H54 (cell line): ENCODE results near the gene OTC.

Experiments
- DNase-seq: peaks from one replicate; pipeline ENCODE4 v3.0.0; 2011; ENCODE audit warnings: low spot score, mixed read lengths; ENCODE audit not compliant: insufficient read length
- FAIRE-seq: peaks from 3 replicates; lab custom pipeline; 2011; peaks lifted over from hg19 to GRCh38; lab: Jason Lieb, UNC
- POLR2A ChIP-seq: IDR thresholded peaks from 2 replicates; pipeline ENCODE4 v1.6.1; 2011; ENCODE audit warnings: low read depth, mild to moderate bottlenecking, low read length

OTC gene

DNA sequence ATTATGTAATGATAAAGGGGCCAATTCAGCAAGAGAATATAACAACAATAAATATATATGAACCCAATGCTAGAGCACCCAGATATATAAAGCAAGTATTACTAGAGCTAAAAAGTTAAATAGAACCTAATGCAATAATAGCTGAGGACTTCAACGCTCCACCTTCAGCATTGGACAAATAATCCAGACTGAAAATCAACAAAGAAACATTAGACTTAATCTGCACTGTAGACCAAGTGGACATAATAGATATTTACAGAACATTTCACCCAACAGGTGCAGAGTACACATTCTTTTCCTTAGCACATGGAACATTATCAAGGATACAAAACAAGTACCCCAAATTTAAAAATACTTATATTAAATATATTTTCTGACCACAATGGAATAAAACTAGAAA lies 24.3 kb downstream of the OTC start:
- FAIRE-seq (no peak), DNase-seq (no peak)
- no peak for TF ChIP-seq POLR2A

DNA sequence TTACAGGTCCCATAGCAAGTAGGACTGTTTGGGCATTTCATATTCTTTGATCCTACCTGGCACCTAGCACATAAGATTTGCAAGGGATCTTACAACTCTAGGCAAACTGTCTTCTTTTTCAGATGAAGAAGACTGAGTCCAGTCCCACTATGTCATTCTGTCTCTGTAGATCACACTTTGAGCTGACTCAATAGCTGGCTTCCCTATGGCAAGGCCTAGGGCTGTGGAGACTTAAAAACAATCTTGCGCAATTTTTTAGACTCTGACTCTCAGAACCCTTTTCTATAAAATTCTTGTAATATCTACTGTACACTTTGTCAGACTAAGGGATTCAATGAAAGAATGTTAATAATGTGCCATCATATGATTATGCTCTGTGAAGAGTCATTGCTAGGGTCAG lies 26.7 kb downstream of the OTC start:
- FAIRE-seq = no peak
- TF ChIP-seq POLR2A = no peak

DNA sequence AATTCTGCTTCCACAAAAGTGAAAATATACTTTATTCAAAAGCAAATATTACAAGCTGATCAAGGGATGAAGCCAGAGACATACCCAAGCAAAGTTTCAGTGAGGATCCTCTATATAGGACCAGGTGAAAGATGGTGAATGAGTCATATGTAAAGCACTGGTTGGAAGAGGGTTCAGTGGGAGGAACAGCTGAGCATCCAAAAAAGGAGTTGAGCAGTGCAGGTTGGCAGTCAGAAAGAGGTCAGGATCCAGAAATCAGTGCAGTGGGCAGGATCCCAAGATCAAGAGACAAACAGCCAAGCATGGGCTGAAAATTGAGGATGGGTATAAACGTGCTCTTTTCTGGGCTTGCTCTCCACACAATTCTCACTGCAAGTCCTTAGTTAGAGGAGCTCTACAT lies 30.3 kb downstream of the OTC start:
- no peak for FAIRE-seq

More for the DNA sequence above, 26.7 kb downstream of the OTC start:
- no peak for DNase-seq

DNA sequence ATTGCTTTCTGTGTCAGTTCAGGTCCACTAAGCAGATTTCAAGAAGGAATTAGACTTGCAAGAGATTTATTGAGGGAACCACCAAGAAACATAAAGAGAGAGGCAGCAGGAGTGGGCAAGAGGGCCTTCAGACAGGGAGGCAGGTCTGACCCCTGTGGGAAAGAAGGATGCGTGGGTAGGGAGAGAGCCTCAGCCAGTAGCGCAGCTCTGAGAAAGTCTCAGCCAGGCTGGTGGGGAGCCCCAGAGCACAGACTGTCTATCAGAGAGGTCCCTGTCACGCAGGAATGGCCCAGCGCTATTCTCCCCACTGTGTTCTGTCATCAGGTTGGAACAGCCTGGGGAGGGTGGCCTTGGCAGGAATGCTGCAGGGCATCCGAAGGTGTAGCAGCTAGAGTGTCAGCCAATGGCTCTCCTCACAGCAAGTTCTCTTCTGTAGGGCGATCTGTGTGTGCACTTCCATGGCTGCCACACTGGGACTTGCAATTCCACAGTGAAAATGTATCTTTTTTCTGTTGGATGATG lies 48.0 kb downstream of the OTC start:
- FAIRE-seq = no peak
- no peak for TF ChIP-seq POLR2A
- no peak for DNase-seq

More for the DNA sequence above, 30.3 kb downstream of the OTC start:
- no peak for DNase-seq
- no peak for TF ChIP-seq POLR2A

DNA sequence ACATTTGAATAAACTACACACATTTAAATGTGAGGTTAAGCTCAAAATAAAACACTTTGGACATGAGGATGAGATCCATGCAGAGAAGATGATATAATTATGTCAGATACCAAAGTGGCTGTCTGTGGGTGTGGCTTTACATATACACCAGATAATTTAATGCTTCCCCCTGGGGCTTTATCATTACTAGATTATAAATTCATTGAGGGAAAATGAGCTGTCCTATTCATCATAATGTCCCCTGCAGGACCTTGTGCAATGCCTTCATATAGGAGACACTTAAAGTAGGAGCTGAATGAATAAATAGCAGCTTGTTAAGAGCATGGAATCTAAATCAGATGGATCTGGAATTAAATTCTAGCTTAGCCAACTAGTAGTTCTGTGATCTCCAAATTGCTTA lies 49.7 kb downstream of the OTC start:
- DNase-seq = no peak
- no peak for TF ChIP-seq POLR2A
- FAIRE-seq = no peak

DNA sequence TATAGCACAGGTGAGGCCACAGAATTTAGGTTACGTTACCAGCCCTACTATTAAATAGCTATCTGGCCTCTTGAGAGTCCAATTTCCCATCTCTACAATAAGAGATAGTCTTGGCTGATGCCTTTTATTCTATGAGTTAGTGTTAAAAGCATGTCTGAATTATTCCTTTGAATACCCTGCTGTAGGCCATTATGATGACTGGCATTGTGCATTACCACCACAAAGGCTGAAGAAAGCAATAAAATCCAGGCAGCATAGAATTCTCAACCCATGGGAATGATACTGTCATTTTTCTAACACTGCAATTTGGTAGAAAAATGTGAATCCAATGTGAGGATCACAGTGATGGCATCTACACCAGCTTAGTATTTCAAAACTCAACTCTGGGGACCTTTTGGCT lies 51.4 kb downstream of the OTC start:
- no peak for FAIRE-seq

DNA sequence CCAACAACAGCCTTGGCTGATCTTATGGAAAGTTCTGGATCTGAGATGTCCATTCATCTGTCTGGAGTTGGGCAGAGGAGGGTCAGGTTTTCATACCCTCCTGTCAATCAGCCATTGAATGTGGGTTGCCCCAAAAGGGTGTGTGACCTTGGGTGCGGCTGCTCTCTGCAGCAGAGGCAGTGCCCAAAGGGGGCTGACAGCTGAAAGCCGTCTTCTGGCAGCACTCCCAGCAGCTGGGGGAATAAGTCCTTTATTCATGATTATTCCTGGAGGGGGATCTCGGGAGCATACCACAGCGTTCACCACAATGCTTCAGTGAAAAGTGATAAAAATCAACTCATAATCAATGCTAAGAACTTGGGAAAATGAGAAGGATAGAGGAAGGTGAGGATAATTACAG lies 54.7 kb downstream of the OTC start:
- DNase-seq (no peak), FAIRE-seq (no peak)
- TF ChIP-seq POLR2A = no peak

More for the DNA sequence above, 51.4 kb downstream of the OTC start:
- DNase-seq = no peak
- TF ChIP-seq POLR2A = no peak

DNA sequence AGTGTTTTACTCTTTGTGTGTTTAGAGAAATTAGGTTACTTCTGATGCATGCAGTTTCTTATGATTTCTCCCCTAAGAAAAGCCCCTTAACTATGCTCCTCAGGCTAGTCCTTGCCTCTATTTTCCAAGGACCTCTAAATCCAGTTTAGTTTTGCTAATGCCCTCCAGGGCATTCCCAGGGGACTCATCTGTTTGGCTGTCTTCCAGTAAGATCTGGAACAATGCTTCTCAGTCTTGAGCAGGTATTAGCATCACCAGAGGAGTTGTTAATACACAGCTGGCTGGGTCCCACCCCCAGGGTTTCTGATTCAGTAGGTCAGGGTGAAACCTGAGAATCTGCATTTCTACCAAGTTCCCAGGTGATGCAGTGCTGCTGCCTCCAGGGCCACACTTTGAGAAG lies 56.9 kb downstream of the OTC start:
- FAIRE-seq (no peak), DNase-seq (no peak)
- TF ChIP-seq POLR2A = no peak

DNA sequence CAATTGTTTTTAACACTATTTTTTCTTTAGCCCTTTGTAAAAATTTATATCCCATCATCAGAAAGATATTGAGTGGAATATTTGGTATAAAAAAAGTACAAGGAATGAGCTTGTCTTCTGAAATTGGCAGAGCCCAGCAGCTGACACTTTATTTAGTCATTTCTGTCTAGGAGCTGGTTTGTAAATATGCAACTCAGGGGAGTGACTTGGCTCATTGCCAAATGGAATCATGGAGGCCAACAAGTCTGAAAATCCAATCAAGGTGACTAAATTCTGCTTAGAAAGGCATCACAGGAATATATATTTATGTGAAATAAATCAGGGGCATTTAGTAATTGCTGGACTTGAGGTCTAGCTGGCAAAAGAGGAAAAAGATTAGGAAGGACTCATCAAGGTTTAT lies 74.4 kb downstream of the OTC start:
- TF ChIP-seq POLR2A = no peak

DNA sequence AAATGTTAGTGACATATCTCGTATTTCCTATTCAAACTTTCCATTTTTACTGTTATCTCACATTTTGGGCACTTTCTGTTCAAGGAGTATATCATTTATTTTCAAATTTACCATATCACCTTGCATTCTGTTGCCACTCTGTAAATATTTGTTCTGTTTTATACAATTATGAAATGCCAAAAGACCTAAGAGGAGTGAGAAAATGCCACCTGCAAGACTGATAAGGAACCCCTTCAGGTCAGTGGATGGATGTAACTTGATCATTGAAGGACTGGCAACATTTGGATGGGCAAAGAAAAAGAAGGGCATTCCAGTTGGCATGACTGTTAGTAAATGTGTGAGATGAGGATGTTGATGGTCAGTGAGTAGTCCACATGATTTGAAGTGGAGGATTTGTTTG lies 79.1 kb downstream of the OTC start:
- no peak for TF ChIP-seq POLR2A
- DNase-seq (no peak), FAIRE-seq (no peak)

More for the DNA sequence above, 74.4 kb downstream of the OTC start:
- FAIRE-seq (no peak), DNase-seq (no peak)

DNA sequence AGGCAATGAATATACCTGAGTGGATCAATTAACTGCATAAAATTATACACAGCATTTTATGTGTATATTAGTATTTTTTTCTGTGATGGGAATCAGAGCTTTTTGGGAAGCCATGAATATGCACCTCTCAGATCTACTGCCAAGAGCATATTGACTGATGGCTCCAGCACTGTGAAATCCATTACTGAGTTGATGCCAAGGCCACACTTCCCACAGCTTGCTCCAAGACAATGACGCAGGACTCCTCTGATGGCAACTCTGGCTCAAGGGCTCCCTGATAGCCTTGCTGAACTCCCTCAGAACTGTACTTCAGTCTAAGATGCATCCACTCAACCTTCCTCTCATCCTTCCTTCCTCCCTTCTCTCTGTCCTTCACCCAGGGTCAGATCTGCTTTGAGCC lies 82.7 kb downstream of the OTC start:
- TF ChIP-seq POLR2A = no peak
- FAIRE-seq (no peak), DNase-seq (no peak)

DNA sequence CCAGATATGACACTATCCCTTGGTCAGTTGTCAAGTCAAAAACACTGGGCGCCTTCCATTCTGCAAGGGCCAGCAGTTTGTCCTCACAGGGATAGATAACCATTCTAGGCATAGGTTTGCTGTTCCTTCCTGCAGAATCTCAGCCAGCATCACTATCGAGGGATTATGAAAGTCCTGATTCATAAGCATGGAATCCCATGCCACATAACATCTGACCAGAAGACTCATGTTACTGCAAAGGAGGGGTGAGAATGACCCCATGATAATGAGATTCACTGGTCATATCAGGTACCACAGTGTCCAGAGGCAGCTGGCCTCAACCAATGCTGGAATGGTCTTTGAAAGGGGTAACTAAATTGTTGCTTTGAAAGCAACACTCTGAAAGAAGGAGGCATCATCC lies 84.7 kb downstream of the OTC start:
- no peak for TF ChIP-seq POLR2A
- FAIRE-seq (no peak), DNase-seq (no peak)

DNA sequence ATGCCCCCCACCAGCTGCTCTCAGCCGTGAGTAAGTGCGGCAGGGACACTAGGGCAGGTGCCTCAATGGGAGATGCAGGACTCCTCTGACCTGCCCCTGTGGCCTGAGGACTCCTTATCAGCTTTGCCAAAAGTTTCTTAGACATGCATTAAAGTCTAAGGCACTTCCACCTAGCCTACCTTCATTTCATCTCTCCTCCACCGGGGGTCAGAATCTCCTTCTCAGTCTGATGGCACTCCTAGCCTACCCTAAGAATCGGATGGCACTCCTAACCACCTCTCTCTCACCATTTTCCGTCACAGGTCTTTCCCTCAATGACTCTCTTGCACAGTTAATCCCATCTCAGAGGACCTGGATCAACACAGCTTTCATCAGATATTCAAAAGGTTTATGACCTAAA lies 85.9 kb downstream of the OTC start:
- DNase-seq (no peak), FAIRE-seq (no peak)
- TF ChIP-seq POLR2A = no peak

DNA sequence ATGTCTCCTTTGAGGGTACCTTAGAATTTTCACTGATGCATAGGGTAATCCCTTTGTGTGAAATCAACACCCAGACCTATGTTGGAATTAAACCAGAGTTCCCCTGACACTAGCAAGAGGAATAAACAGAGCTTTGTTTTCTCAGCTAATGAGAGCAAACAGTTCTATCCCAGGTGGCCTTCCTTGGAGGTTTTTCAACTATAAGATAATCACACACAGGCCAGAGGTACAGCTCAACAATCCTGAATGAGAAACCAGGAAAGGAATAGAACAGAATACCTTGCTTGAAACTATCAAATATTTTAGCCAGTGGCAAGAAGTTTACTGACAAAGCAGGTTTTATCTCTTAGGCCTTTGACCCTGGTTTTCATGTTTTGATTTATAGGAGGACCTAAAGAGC lies 100.2 kb downstream of the OTC start:
- DNase-seq (no peak), FAIRE-seq (no peak)
- no peak for TF ChIP-seq POLR2A

DNA sequence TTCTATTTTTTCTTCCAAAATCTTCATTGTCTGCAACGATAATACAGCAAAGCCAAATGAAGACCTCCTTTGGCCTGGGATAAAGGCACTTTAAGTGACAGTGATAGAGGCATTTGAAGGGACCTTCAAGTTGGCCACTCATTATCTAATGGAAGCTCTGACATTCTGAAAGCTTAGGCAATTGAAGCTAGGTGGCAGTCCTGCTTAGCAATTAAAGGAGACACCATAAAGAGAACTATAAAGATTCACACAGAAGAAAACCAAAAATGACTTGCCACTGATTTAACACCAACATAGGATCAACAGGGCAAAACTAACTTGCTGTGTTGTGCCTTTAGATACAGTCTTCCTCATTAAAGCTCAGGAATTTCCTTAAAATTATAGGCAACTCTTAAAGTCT lies 105.7 kb downstream of the OTC start:
- DNase-seq (no peak), FAIRE-seq (no peak)
- TF ChIP-seq POLR2A = no peak

DNA sequence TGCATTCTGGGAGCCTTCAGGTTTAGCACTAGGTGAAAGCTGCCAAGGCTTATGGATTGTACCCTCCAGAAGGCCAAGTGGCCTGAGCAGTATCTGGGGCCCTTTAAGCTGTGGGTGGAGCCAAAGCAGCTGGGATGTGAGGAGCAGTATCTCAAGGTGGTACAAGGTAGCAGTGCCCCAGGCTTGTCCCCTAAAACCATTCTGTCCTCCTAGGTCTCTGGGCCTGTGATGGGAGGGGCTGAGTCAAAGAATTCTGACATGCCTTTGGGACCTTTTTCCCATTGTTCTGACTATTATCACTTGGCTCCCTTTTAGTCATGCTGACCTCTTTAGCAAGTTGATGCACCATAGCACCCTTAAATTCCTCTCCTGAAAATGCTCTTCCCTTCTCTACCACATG lies 109.9 kb downstream of the OTC start:
- FAIRE-seq (no peak), DNase-seq (no peak)
- TF ChIP-seq POLR2A = no peak
